ENCODE data around the gene TOR1AIP1. TPM values are rescaled to one million over a fixed set of nuclear protein-coding genes. Genes with fewer than 3 reads are reported as not detected.

The TOR1AIP1 gene
- total RNA-seq, 1 experiment from 2014 or later = 17.3 TPM

GRCh38 chr1:179954493-179955286 is 72.6 kb downstream of the TOR1AIP1 start, which contains the start of gene CEP350 (continued):
- TF ChIP-seq ZNF425 (CRISPR knock-in tag; conservative IDR thresholded peaks at IDR 0.05) = no peak
- no peak for TF ChIP-seq ZNF532 (CRISPR knock-in tag; IDR thresholded peaks at IDR 0.05; ENCODE audit: borderline replicate concordance)
- TF ChIP-seq HMGXB4 (CRISPR knock-in tag; IDR thresholded peaks at IDR 0.05) = peak; percentile 93
- TF ChIP-seq NFYB (CRISPR knock-in tag; conservative IDR thresholded peaks at IDR 0.05; ENCODE audit: low read depth) = no peak
- peak; percentile 92; the same call in 1 of the 2 replicates for TF ChIP-seq RELA (CRISPR knock-in tag; IDR thresholded peaks at IDR 0.05; ENCODE audit: borderline replicate concordance)
- 0 out of 2 replicates have a peak, but pooled peaks have one; percentile 48 for TF ChIP-seq ZNF219 (CRISPR knock-in tag; IDR thresholded peaks at IDR 0.05; ENCODE audit: borderline replicate concordance)
- no peak for TF ChIP-seq ZNF232 (CRISPR knock-in tag; IDR thresholded peaks at IDR 0.05)
- peak; percentile 74; the same call in 1 of the 2 replicates for TF ChIP-seq FOXP4 (CRISPR knock-in tag; IDR thresholded peaks at IDR 0.05)
- 0 out of 2 replicates have a peak, but pooled peaks have one; percentile 45 for TF ChIP-seq USF1 (CRISPR knock-in tag; IDR thresholded peaks at IDR 0.05)
- TF ChIP-seq E2F1 (CRISPR knock-in tag; IDR thresholded peaks at IDR 0.05) = no peak; the same call in 1 of the 2 replicates
- 0 out of 2 replicates have a peak, but pooled peaks have one; percentile 63 for TF ChIP-seq ATF1 (CRISPR knock-in tag; IDR thresholded peaks at IDR 0.05)
- TF ChIP-seq ZNF138 (CRISPR knock-in tag; conservative IDR thresholded peaks at IDR 0.05) = no peak
- TF ChIP-seq ZNF416 (CRISPR knock-in tag; IDR thresholded peaks at IDR 0.05) = no peak
- TF ChIP-seq NR3C1 (CRISPR knock-in tag; conservative IDR thresholded peaks at IDR 0.05; ENCODE audit: low read depth) = no peak
- TF ChIP-seq TEAD1 (CRISPR knock-in tag; IDR thresholded peaks at IDR 0.05) = peak; percentile 56
- no peak for TF ChIP-seq ZSCAN18 (CRISPR knock-in tag; IDR thresholded peaks at IDR 0.05)
- TF ChIP-seq CBFB (CRISPR knock-in tag; IDR thresholded peaks at IDR 0.05; ENCODE audit: low read depth) = no peak
- TF ChIP-seq STAT6 (CRISPR knock-in tag; conservative IDR thresholded peaks at IDR 0.05; ENCODE audit: low read depth) = no peak
- no peak for TF ChIP-seq IRF2 (CRISPR knock-in tag; IDR thresholded peaks at IDR 0.05; ENCODE audit: borderline replicate concordance, low read depth)
- peak; percentile 48; the same call in 1 of the 2 replicates for TF ChIP-seq GABPB1 (CRISPR knock-in tag; IDR thresholded peaks at IDR 0.05)

Data from WTC11 (cell line).